CD4-positive, alpha-beta T cell (primary cell): Measurements from ENCODE around the gene VSTM5. TPM values are rescaled to one million over a fixed set of nuclear protein-coding genes. Genes with fewer than 3 reads are reported as not detected.

Experiments
- ATAC-seq: fragments of 200-7000 bp; cut with Tn5 transposase; one replicate; pipeline ENCODE4 v1.10.0; 2022; ENCODE audit warnings: mild to moderate bottlenecking; ENCODE audit not compliant: poor library complexity
- CTCF ChIA-PET: fragments of 350-600 bp; sonication (Branson Sonifier 250); formaldehyde crosslinking; loops from one replicate; lab custom pipeline; 2021; ENCODE audit warnings: antibody characterized with exemption, inconsistent platforms; lab: Charles Lee
- POLR2A ChIA-PET: fragments of 350-600 bp; sonication (Branson Sonifier 250); formaldehyde crosslinking; loops from one replicate; lab custom pipeline; 2021; ENCODE audit warnings: antibody characterized with exemption, inconsistent platforms; lab: Charles Lee
- DNase-seq, 14 experiments: peaks; one replicate each; pipeline ENCODE4 v3.0.0-alpha.2; 2013 to 2020; ENCODE audit warnings: mixed read lengths in 2 of 14
- H3K27ac ChIP-seq, 2 donors: one replicate each; pipeline versions ENCODE4 v1.5.1 to v1.7.0; 2013; ENCODE audit warnings: low read length in 2 of 2, low read depth in 1 of 2, mild to moderate bottlenecking in 1 of 2
- H3K27me3 ChIP-seq, 2 experiments: 1 replicate in 1 of 2; 2 replicates in 1 of 2; pipeline versions ENCODE4 v1.6.1 to v1.7.0; 2013; ENCODE audit warnings: low read length in 2 of 2, control low read depth in 1 of 2, mild to moderate bottlenecking in 1 of 2, moderate library complexity in 1 of 2; ENCODE audit not compliant: insufficient read depth in 2 of 2, control insufficient read depth in 1 of 2
- H3K36me3 ChIP-seq: one replicate; pipeline ENCODE4 v1.6.1; 2013; ENCODE audit warnings: low read length, control low read depth; ENCODE audit not compliant: insufficient read depth
- H3K4me1 ChIP-seq: one replicate; pipeline ENCODE4 v1.6.1; 2013; ENCODE audit warnings: low read length, control low read depth; ENCODE audit not compliant: insufficient read depth
- H3K4me3 ChIP-seq: one replicate; pipeline ENCODE4 v1.5.1; 2013; ENCODE audit warnings: mild to moderate bottlenecking, low read length, moderate library complexity
- H3K9me3 ChIP-seq, 2 experiments: 1 replicate in 1 of 2; 2 replicates in 1 of 2; pipeline versions ENCODE4 v1.6.1 to v1.7.0; 2013; ENCODE audit warnings: low read length in 2 of 2, mild to moderate bottlenecking in 2 of 2, control low read depth in 1 of 2, moderate library complexity in 1 of 2; ENCODE audit not compliant: control insufficient read depth in 1 of 2, insufficient read depth in 1 of 2
- H3K27ac Mint-ChIP-seq: one replicate; pipeline ENCODE4 v1.8.0; 2020; ENCODE audit warnings: mixed read lengths
- H3K27me3 Mint-ChIP-seq: one replicate; pipeline ENCODE4 v1.8.0; 2021; ENCODE audit warnings: mixed read lengths
- H3K36me3 Mint-ChIP-seq: one replicate; pipeline ENCODE4 v1.8.0; 2021; ENCODE audit warnings: low read depth, mixed read lengths
- H3K4me1 Mint-ChIP-seq: one replicate; pipeline ENCODE4 v1.8.0; 2021; ENCODE audit warnings: low read depth, mixed read lengths
- H3K4me3 Mint-ChIP-seq: one replicate; pipeline ENCODE4 v1.8.0; 2020; ENCODE audit warnings: mild to moderate bottlenecking, mixed read lengths
- H3K9me3 Mint-ChIP-seq: one replicate; pipeline ENCODE4 v1.8.0; 2020; ENCODE audit warnings: mixed read lengths
- CTCF ChIP-seq: fragments of 200-600 bp; IDR thresholded peaks from one replicate; pipeline ENCODE4 v1.8.0; 2022; ENCODE audit warnings: antibody characterized with exemption, mild to moderate bottlenecking
- intact Hi-C, 2 experiments: fragments of 100-400 bp; cut with DNase I in 1 of 2; cut with micrococcal nuclease in 1 of 2; formaldehyde crosslinking; loops; one replicate each; pipeline versions ENCODE4 v1.15.1 to v1.9.0; 2023 to 2025; cut with DNase I, micrococcal nuclease
- total RNA-seq, 174 experiments: library from RNA in 2 of 174; stranded (reverse) in 2 of 174; gene quantifications; one replicate each; pipeline ENCODE4 v1.2.3 and lab custom pipeline; 2021 to 2026

The VSTM5 gene
- total RNA-seq, 2 experiments from 2014 or later: not detected

- Mint-ChIP-seq H3K27ac (no peak overlapping the region), H3K36me3 (no peaks in the 10 kb centered on the region), H3K27me3 (no peaks in the 10 kb centered on the region), H3K9me3 (no peaks in the 10 kb centered on the region), H3K4me1 (no peaks in the 10 kb centered on the region), H3K4me3 (no peak overlapping the region)
- intact Hi-C loops: no loop called here
- no peaks in the 10 kb centered on the region for H3K9me3 ChIP-seq
- ATAC-seq (no peak), DNase-seq (no peak)
- H3K4me3 ChIP-seq: no peak overlapping the region
- no peaks in the 10 kb centered on the region for H3K27me3 ChIP-seq
- ChIA-PET POLR2A (no interaction called here), CTCF (no interaction called here)
- H3K27ac ChIP-seq: no peak overlapping the region
- TF ChIP-seq CTCF: no peak
- no peaks in the 10 kb centered on the region for H3K36me3 ChIP-seq
- H3K4me1 ChIP-seq: no peaks in the 10 kb centered on the region
Measured at GRCh38 chr11:93832780-93833179, 17.6 kb downstream of the VSTM5 start.

GRCh38 chr11:93831343-93832127 lies 18.9 kb downstream of the VSTM5 start:
- Histone ChIP-seq H3K4me3 (no peak overlapping the region), H3K4me1 (no peaks in the 10 kb centered on the region), H3K9me3 (no peaks in the 10 kb centered on the region), H3K27ac (no peak overlapping the region), H3K27me3 (peaks cover 0 to 2% of the 10 kb centered on the region in 2 experiments), H3K36me3 (no peaks in the 10 kb centered on the region)
- no peak overlapping the region for H3K4me3 Mint-ChIP-seq
- DNase-seq (no peak), ATAC-seq (no peak)
- TF ChIP-seq CTCF: no peak
- ChIA-PET CTCF (no interaction called here), POLR2A (no interaction called here)
- no peaks in the 10 kb centered on the region for H3K27me3 Mint-ChIP-seq
- intact Hi-C loops: no loop called here
- H3K4me1 Mint-ChIP-seq: no peaks in the 10 kb centered on the region
- no peak overlapping the region for H3K27ac Mint-ChIP-seq
- H3K36me3 Mint-ChIP-seq: no peaks in the 10 kb centered on the region
- no peaks in the 10 kb centered on the region for H3K9me3 Mint-ChIP-seq

- H3K27ac ChIP-seq: no peak overlapping the region
- no peaks in the 10 kb centered on the region for H3K4me1 Mint-ChIP-seq
- no peak for TF ChIP-seq CTCF
- intact Hi-C loops: no loop called here
- H3K4me1 ChIP-seq: no peaks in the 10 kb centered on the region
- ATAC-seq: no peak
- ChIA-PET CTCF (no interaction called here), POLR2A (no interaction called here)
- no peaks in the 10 kb centered on the region for H3K9me3 Mint-ChIP-seq
- no peak overlapping the region for H3K4me3 Mint-ChIP-seq
- H3K27me3 ChIP-seq: peaks cover 0 to 2% of the 10 kb centered on the region in 2 experiments
- no peaks in the 10 kb centered on the region for H3K36me3 ChIP-seq
- H3K4me3 ChIP-seq: no peak overlapping the region
- H3K27ac Mint-ChIP-seq: no peak overlapping the region
- no peak for DNase-seq
- H3K36me3 Mint-ChIP-seq: no peaks in the 10 kb centered on the region
- H3K9me3 ChIP-seq: no peaks in the 10 kb centered on the region
- no peaks in the 10 kb centered on the region for H3K27me3 Mint-ChIP-seq
Measured at GRCh38 chr11:93829598-93829997, 20.8 kb downstream of the VSTM5 start.
